Trophoblast cell (in vitro differentiated cells and primary cell): Measurements from ENCODE around the gene SUCLG2.

Source experiments
- DNase-seq, 2 donors: peaks; one replicate each; pipeline ENCODE4 v3.0.0-alpha.2; 2016
- H2AFZ ChIP-seq: 2 replicates; pipeline ENCODE4 v1.6.1; 2013; ENCODE audit warnings: low read length, moderate library complexity, mild to moderate bottlenecking; ENCODE audit not compliant: insufficient read depth, poor library complexity
- H2AK5ac ChIP-seq: 2 replicates; pipeline ENCODE4 v1.6.1; 2013; ENCODE audit warnings: mild to moderate bottlenecking, low read length
- H2BK120ac ChIP-seq: 2 replicates; pipeline ENCODE4 v1.6.1; 2013; ENCODE audit warnings: low read length, mild to moderate bottlenecking, moderate library complexity; ENCODE audit not compliant: insufficient read depth, poor library complexity
- H2BK12ac ChIP-seq: 2 replicates; pipeline ENCODE4 v1.6.1; 2013; ENCODE audit warnings: mild to moderate bottlenecking, low read length, moderate library complexity
- H2BK5ac ChIP-seq: 2 replicates; pipeline ENCODE4 v1.6.1; 2013; ENCODE audit warnings: low read length, low read depth, moderate library complexity, mild to moderate bottlenecking; ENCODE audit not compliant: poor library complexity
- H3K14ac ChIP-seq: 2 replicates; pipeline ENCODE4 v1.6.1; 2013; ENCODE audit warnings: mild to moderate bottlenecking, low read length
- H3K18ac ChIP-seq: 2 replicates; pipeline ENCODE4 v1.6.1; 2013; ENCODE audit warnings: mild to moderate bottlenecking, low read length
- H3K23ac ChIP-seq: 2 replicates; pipeline ENCODE4 v1.6.1; 2013; ENCODE audit warnings: low read length
- H3K27ac ChIP-seq: 2 replicates; pipeline ENCODE4 v1.5.1; 2013; ENCODE audit warnings: low read depth, mild to moderate bottlenecking, inconsistent platforms, low read length, moderate library complexity
- H3K27me3 ChIP-seq: 2 replicates; pipeline ENCODE4 v1.6.1; 2013; ENCODE audit warnings: inconsistent platforms, mild to moderate bottlenecking, low read length, moderate library complexity; ENCODE audit not compliant: insufficient read depth
- H3K36me3 ChIP-seq, 2 experiments: 1 replicate in 1 of 2; 2 replicates in 1 of 2; pipeline ENCODE4 v1.6.1; 2013; ENCODE audit warnings: low read length in 2 of 2, mild to moderate bottlenecking in 2 of 2, moderate library complexity in 1 of 2; ENCODE audit not compliant: insufficient read depth in 2 of 2, control insufficient read depth in 1 of 2
- H3K4ac ChIP-seq: 2 replicates; pipeline ENCODE4 v1.6.1; 2013; ENCODE audit warnings: low read depth, mild to moderate bottlenecking, low read length, moderate library complexity
- H3K4me1 ChIP-seq, 2 experiments: 1 replicate in 1 of 2; 2 replicates in 1 of 2; pipeline ENCODE4 v1.6.1; 2013; ENCODE audit warnings: low read length in 2 of 2, mild to moderate bottlenecking in 2 of 2, moderate library complexity in 1 of 2; ENCODE audit not compliant: insufficient read depth in 2 of 2, control insufficient read depth in 1 of 2
- H3K4me2 ChIP-seq: 2 replicates; pipeline ENCODE4 v1.6.1; 2013; ENCODE audit warnings: inconsistent platforms, mild to moderate bottlenecking, low read length, moderate library complexity
- H3K4me3 ChIP-seq: 2 replicates; pipeline ENCODE4 v1.5.1; 2013; ENCODE audit warnings: mild to moderate bottlenecking, low read depth, low read length, inconsistent platforms
- H3K79me1 ChIP-seq: one replicate; pipeline ENCODE4 v1.6.1; 2013; ENCODE audit warnings: low read length
- H3K79me2 ChIP-seq: 2 replicates; pipeline ENCODE4 v1.6.1; 2013; ENCODE audit warnings: low read length, mild to moderate bottlenecking; ENCODE audit not compliant: control insufficient read depth, insufficient read depth, poor library complexity
- H3K9ac ChIP-seq: 2 replicates; pipeline ENCODE4 v1.6.1; 2013; ENCODE audit warnings: mild to moderate bottlenecking, low read length
- H3K9me3 ChIP-seq: 2 replicates; pipeline ENCODE4 v1.6.1; 2013; ENCODE audit warnings: low read depth, mild to moderate bottlenecking, control low read depth, inconsistent platforms, low read length; ENCODE audit not compliant: insufficient read depth
- H4K12ac ChIP-seq: 2 replicates; pipeline ENCODE4 v1.6.1; 2013; ENCODE audit warnings: low read depth, mild to moderate bottlenecking, low read length, moderate library complexity
- H4K8ac ChIP-seq: 2 replicates; pipeline ENCODE4 v1.6.1; 2013; ENCODE audit warnings: low read depth, mild to moderate bottlenecking, low read length, moderate library complexity
- H4K91ac ChIP-seq: one replicate; pipeline ENCODE4 v1.6.1; 2013; ENCODE audit warnings: low read depth, mild to moderate bottlenecking, low read length, moderate library complexity
- WGBS: extraction: QIAGEN DNeasy Blood & Tissue Kit; methylation state at CpG from one replicate; pipeline ENCODE4 v1.1.7; 2013; ENCODE audit warnings: missing lambda C conversion rate; ENCODE audit not compliant: insufficient read length, insufficient coverage; ENCODE audit errors: extremely low coverage; 5-methylcytosine and 5-hydroxymethylcytosine counted together

Gene SUCLG2

GRCh38 chr3:67650084-67650483 is 4.3 kb downstream of the SUCLG2 start:
- Histone ChIP-seq H3K4me1 (peaks cover 10 to 12% of the 10 kb centered on the region in 2 experiments), H3K36me3 (no peaks in the 10 kb centered on the region), H3K4me2 (no peak overlapping the region), H4K12ac (no peak overlapping the region), H3K4ac (no peak overlapping the region), H2AFZ (no peak overlapping the region), H2BK120ac (no peak overlapping the region), H4K91ac (no peak overlapping the region), H3K27ac (no peak overlapping the region), H3K27me3 (no peaks in the 10 kb centered on the region), H2BK5ac (no peak overlapping the region), H4K8ac (no peak overlapping the region), H3K23ac (no peak overlapping the region), H3K14ac (no peak overlapping the region), H2AK5ac (no peak overlapping the region), H2BK12ac (no peak overlapping the region), H3K79me2 (peaks cover 9% of the 10 kb centered on the region), H3K9ac (no peak overlapping the region), H3K18ac (no peak overlapping the region), H3K4me3 (no peak overlapping the region), H3K9me3 (no peaks in the 10 kb centered on the region), H3K79me1 (peaks cover 14% of the 10 kb centered on the region)
- WGBS, result no CpG with 5 or more reads among the region's 2 CpGs
- DNase-seq, result no peak

DNA sequence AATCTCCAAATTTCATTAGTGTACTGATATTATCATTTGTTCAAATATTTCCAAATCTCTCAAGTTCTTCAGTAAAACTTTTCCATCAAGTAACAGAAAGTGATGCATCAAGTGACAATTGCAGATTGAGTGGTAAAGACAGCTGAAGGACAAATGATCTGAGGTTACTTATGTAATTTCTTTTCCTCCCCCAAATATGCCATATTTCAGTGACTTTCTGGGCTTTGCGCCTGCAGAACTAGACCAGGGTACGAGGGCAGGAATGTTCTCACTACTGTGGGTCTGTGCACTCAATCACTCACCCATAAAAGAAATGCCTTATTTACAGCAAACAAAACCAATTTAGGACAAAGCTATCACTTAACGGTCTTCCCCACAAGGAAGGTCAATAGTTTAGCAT is 4.7 kb downstream of the SUCLG2 start:
- Histone ChIP-seq H3K14ac (no peak overlapping the region), H2AFZ (no peak overlapping the region), H2BK5ac (no peak overlapping the region), H3K4me2 (no peak overlapping the region), H2AK5ac (no peak overlapping the region), H3K36me3 (no peaks in the 10 kb centered on the region), H2BK12ac (no peak overlapping the region), H3K79me1 (peaks cover 10% of the 10 kb centered on the region), H3K23ac (no peak overlapping the region), H4K12ac (no peak overlapping the region), H3K18ac (no peak overlapping the region), H3K27me3 (no peaks in the 10 kb centered on the region), H3K4ac (no peak overlapping the region), H3K4me1 (peaks cover 6 to 10% of the 10 kb centered on the region in 2 experiments), H3K9me3 (no peaks in the 10 kb centered on the region), H3K4me3 (no peak overlapping the region), H3K27ac (no peak overlapping the region), H4K91ac (no peak overlapping the region), H4K8ac (no peak overlapping the region), H2BK120ac (no peak overlapping the region), H3K79me2 (peaks cover 6% of the 10 kb centered on the region), H3K9ac (no peak overlapping the region)
- no peak for DNase-seq
- WGBS, result no CpG with 5 or more reads among the region's 3 CpGs

- WGBS, result no CpG with 5 or more reads among the region's 4 CpGs
- Histone ChIP-seq H3K79me2 (no peaks in the 10 kb centered on the region), H3K9me3 (no peaks in the 10 kb centered on the region)
These were observed 5.7 kb downstream of the SUCLG2 start for GRCh38 chr3:67648701-67649100.

DNA sequence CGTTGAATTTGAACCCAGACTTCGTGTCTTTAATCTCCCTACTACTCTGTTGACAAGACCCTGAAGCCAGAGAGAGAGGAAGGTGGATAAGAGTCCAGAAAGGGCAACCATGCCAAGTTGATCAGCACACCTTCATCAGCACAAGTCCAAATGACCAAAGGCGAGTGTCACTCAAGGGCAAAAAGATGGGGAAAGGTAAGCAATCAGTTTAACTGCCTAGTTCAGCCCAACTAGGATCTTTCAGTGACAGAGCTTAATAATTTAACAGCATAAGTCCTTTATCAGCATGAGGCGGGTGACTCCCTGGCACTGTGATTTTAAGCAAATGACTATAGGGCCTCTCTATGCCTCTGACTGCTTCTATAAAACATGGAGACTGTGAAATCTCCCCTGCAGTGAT is 6.2 kb downstream of the SUCLG2 start:
- Histone ChIP-seq H4K8ac (no peak overlapping the region), H3K27me3 (no peaks in the 10 kb centered on the region), H3K18ac (no peak overlapping the region), H3K79me1 (peaks cover 2% of the 10 kb centered on the region), H4K12ac (no peak overlapping the region), H2BK5ac (no peak overlapping the region), H3K79me2 (no peaks in the 10 kb centered on the region), H3K9me3 (no peaks in the 10 kb centered on the region), H3K9ac (no peak overlapping the region), H3K14ac (no peak overlapping the region), H2AFZ (no peak overlapping the region), H2BK12ac (no peak overlapping the region), H3K4me2 (no peak overlapping the region), H4K91ac (no peak overlapping the region), H3K4me3 (no peak overlapping the region), H3K27ac (no peak overlapping the region), H2BK120ac (no peak overlapping the region), H3K4ac (no peak overlapping the region), H3K36me3 (no peaks in the 10 kb centered on the region), H3K23ac (no peak overlapping the region), H2AK5ac (no peak overlapping the region), H3K4me1 (peaks cover 5 to 6% of the 10 kb centered on the region in 2 experiments)
- DNase-seq, result no peak
- no CpG with 5 or more reads among the region's 4 CpGs for WGBS

More at GRCh38 chr3:67648701-67649100, 5.7 kb downstream of the SUCLG2 start:
- no peak for DNase-seq
- Histone ChIP-seq H2BK5ac (no peak overlapping the region), H3K4me3 (no peak overlapping the region), H3K36me3 (no peaks in the 10 kb centered on the region), H3K4me1 (peaks cover 5 to 8% of the 10 kb centered on the region in 2 experiments), H3K9ac (no peak overlapping the region), H3K27me3 (no peaks in the 10 kb centered on the region), H2BK12ac (no peak overlapping the region), H3K79me1 (peaks cover 2% of the 10 kb centered on the region), H3K18ac (no peak overlapping the region), H2BK120ac (no peak overlapping the region), H3K4ac (no peak overlapping the region), H2AK5ac (no peak overlapping the region), H3K23ac (no peak overlapping the region), H2AFZ (no peak overlapping the region), H4K8ac (no peak overlapping the region), H3K14ac (no peak overlapping the region), H3K27ac (no peak overlapping the region), H4K91ac (no peak overlapping the region), H3K4me2 (no peak overlapping the region), H4K12ac (no peak overlapping the region)
